Fibroblast of villous mesenchyme (primary cell): Measurements from ENCODE around the gene KLHL11. TPM values are rescaled to one million over a fixed set of nuclear protein-coding genes. Genes with fewer than 3 reads are reported as not detected.
"Not testable (repeated sequence)": the region's sequence is repeated elsewhere in the genome, so short reads cannot be mapped to it uniquely, and the experiment has no call there.

ENCODE experiments used
- DNase-seq: peaks from one replicate; pipeline ENCODE4 v3.0.0-alpha.2; 2010; ENCODE audit warnings: low read depth
- H3K4me3 ChIP-seq: 2 replicates; pipeline ENCODE4 v1.5.1; 2011; ENCODE audit warnings: low read depth, mild to moderate bottlenecking, low read length
- CTCF ChIP-seq: IDR thresholded peaks from 2 replicates; pipeline ENCODE4 v1.5.1; 2012; ENCODE audit warnings: low read depth, mild to moderate bottlenecking, low read length; ENCODE audit not compliant: insufficient read depth
- total RNA-seq: library from RNA; depleted of rRNA; stranded (reverse); fragments of >200 nt; gene quantifications from 2 replicates; pipeline ENCODE4 v1.2.3, GENCODE V29; 2012

The KLHL11 gene
- total RNA-seq, 1 donor, result 37.6 TPM

GRCh38 chr17:41837761-41838538 lies 27.3 kb downstream of the KLHL11 start, which contains the start of gene KLHL10:
Gene KLHL10 (plus strand): TSS chr17:41837825. CDS start chr17:41837933, 108 bp downstream.
- TF ChIP-seq CTCF, result no peak
- no peak within 1 kb of the TSS for H3K4me3 ChIP-seq
- no peak for DNase-seq

- DNase-seq, result peak; percentile 5
- TF ChIP-seq CTCF, result no peak
- H3K4me3 ChIP-seq, result peak overlapping the region; percentile 78
Measured at GRCh38 chr17:41836550-41837196, 28.6 kb downstream of the KLHL11 start.

- no peak for TF ChIP-seq CTCF
- peak; percentile 21 for DNase-seq
- H3K4me3 ChIP-seq, result peak within 1 kb of the TSS; percentile 78
Measured at GRCh38 chr17:41835800-41836549, 29.2 kb downstream of the KLHL11 start, which contains the start of gene NT5C3B. Gene NT5C3B (minus strand): TSS chr17:41836232. CDS start chr17:41836193, 39 bp downstream.

- no peak for TF ChIP-seq CTCF
- DNase-seq, result peak; percentile 17
- H3K4me3 ChIP-seq, result peak overlapping the region; percentile 78
Measured at GRCh38 chr17:41835214-41835799, 29.9 kb downstream of the KLHL11 start.

GRCh38 chr17:41829961-41830360 lies 35.3 kb downstream of the KLHL11 start:
- not testable (repeated sequence) for DNase-seq, H3K4me3 ChIP-seq

GRCh38 chr17:41825175-41825845 lies 39.9 kb downstream of the KLHL11 start:
- H3K4me3 ChIP-seq, result no peak overlapping the region
- no peak for DNase-seq
- TF ChIP-seq CTCF, result no peak
